HG02642 (cell line): ENCODE data around the gene AKIP1.

ENCODE experiments used
- ATAC-seq: cut with Tn5 transposase; IDR thresholded peaks from one replicate; pipeline ENCODE4 v1.9.1; 2021; ENCODE audit warnings: mild to moderate bottlenecking; ENCODE audit not compliant: unreplicated experiment, poor library complexity

AKIP1 gene

DNA sequence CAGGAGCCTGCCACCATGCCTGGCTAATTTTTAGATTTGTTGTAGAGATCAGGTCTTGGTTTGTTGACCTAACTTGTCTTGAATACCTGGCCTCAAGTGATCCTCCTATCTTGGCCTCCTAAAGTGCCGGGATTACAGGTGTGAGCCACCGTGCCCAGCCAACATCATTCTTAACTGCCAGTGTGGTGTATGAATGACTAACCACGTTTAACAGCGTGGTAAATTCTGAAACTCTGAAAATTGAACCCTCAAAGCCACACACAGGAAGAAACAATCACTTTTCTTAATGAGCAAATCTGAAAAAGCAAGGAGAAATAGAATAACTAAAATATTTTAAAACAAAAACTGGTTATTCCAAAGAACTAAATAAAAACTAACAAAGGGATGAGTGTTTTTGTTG lies 45.9 kb downstream of the AKIP1 start:
- ATAC-seq: no peak

DNA sequence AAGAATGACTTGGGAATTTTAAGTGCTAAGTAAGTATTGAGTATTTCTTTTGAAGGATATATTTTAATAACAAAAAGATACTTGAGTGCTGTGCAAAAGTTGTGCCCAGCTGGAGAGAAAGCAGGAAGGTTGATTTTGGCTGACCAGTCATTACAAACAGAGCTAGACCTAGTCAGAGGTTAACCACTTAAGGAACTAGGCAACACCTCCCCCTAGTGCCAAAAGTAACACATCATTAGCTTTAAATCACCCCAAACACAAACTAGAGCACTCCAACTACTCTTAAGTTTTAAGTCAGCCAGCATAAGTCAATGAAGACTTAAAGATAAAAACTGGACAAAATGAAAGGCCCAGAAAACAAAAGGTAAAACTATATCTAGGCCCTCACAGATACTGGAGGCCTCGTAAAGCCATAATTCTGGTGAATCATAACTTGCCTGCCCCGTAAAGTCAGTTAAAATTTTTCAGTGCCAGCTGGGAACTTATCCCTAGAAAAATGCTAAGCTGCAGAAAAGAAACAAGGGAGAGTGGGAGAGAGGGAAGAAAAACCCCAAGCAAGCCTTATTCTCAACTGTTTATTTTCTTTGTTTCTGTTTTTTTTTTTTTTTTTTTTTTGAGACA lies 48.7 kb downstream of the AKIP1 start:
- ATAC-seq: peak; percentile 35

DNA sequence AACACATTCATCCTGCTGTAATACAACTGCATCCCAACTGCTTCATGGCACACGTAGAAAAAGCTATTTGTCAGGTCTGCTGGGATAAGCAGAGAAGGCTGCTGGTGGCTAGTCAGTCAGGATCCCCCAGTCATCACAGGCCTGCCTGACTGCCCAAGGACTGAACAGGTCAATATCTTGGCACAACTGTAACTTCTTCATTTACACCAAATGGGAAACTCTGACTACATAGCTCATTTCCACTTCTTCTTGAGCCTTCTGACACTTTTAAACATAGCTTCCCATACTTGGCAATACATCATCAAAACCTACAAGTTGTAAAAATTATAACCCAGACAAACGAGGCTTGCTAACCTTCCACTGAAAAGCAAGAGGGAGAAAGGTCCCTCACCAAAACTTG lies 50.4 kb downstream of the AKIP1 start:
- no peak for ATAC-seq

GRCh38 chr11:8962841-8963240 lies 51.9 kb downstream of the AKIP1 start:
- no peak for ATAC-seq

DNA sequence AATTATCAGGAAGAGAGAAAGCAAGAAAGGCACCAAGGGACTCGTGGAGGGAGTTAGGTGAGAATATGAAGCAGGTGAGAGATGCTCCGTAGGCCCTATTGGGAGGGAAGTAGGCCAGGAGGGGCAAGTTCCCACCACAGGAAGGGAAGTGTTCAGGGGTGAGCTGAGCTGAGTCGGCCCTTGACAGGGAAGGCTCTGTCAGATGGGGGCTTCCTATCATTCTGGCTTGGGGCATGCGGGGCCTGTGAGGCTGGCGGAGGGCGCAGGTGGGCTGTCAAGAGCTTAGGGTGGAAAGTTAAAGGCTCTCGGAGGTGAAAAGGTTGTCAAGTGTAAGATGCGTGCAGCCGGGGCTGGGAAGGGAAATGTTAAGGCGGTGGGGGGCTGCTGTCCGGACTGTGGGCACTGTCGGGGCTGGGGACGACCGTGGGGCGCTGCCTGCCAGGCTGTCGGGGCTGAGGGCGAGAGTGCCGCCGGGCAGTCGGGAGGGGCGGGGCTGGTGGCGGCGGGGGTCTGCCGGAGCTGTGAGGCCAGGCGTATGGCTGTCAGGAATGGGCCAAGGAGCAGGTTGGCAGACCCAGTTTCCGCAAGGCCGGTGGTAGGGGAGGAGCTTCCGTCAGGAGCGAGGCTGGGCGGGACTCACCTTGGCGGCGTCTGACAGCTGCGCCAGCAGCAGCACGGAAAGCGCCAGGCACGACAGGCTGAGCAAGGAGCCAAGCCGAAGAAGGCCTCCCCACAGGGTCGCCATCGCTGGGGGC lies 52.8 kb downstream of the AKIP1 start:
- peak; percentile 71 for ATAC-seq

GRCh38 chr11:8964324-8965320 lies 53.6 kb downstream of the AKIP1 start, which contains the start of gene TMEM9B:
Gene TMEM9B, minus strand, starts transcription at chr11:8964442. Its CDS starts 129 bp downstream, at chr11:8964313.
- ATAC-seq: peak; percentile 81

DNA sequence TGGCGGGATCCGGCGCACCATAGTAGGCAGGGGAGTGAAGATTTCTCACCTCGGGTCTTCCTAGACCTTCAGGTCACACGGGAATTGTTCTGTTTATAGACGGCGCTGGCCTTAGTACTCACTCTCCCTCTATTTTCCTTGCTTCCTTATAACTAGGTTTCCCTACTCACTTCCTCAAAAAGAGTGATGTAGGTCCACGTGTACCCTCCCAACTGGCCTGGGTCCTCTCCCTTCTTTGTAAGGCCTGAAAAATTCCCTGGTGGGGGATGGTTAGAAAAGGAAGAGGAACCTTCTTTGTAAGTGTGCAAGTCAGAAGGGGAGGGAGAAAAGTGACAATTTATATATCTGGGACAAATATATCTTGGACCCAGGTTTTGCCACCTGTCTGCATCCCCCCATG lies 56.2 kb downstream of the AKIP1 start:
- ATAC-seq: no peak
